Vagina (tissue), 2 donors: ENCODE data around the gene DAB1. TPM values are rescaled to one million over a fixed set of nuclear protein-coding genes. Genes with fewer than 3 reads are reported as not detected.

Source experiments
- DNase-seq, 2 donors: peaks; one replicate each; pipeline ENCODE4 v3.0.0-alpha.2; 2017; ENCODE audit errors: extremely low spot score in 2 of 2
- H3K27ac ChIP-seq: fragments of 200-600 bp; sonication (generic); one replicate; pipeline ENCODE4 v1.5.1; 2019
- H3K27me3 ChIP-seq: fragments of 200-600 bp; sonication (generic); one replicate; pipeline ENCODE4 v1.5.1; 2019
- H3K36me3 ChIP-seq, 2 donors: fragments of 200-600 bp; sonication (generic); one replicate each; pipeline ENCODE4 v1.5.1; 2017 to 2019
- H3K4me1 ChIP-seq: fragments of 200-600 bp; sonication (generic); one replicate; pipeline ENCODE4 v1.5.1; 2019
- H3K4me3 ChIP-seq, 2 donors: fragments of 200-600 bp; sonication (generic); 1 replicate in 1 of 2; 2 replicates in 1 of 2; pipeline ENCODE4 v1.5.1; 2016 to 2019
- H3K9me3 ChIP-seq: fragments of 200-600 bp; sonication (generic); one replicate; pipeline ENCODE4 v1.5.1; 2019
- POLR2A ChIP-seq, 2 donors: fragments of 450-650 bp; IDR thresholded peaks; one replicate each; pipeline ENCODE4 v1.6.1; 2017; ENCODE audit warnings: antibody characterized with exemption in 2 of 2, mild to moderate bottlenecking in 2 of 2, moderate library complexity in 2 of 2
- POLR2AphosphoS5 ChIP-seq, 2 donors: sonication (generic); formaldehyde crosslinking; IDR thresholded peaks; one replicate each; pipeline ENCODE4 v1.9.0; 2017; ENCODE audit warnings: antibody characterized with exemption in 2 of 2, mild to moderate bottlenecking in 2 of 2, low read depth in 1 of 2; ENCODE audit not compliant: insufficient read depth in 1 of 2
- intact Hi-C: fragments of 100-400 bp; cut with DNase I; formaldehyde crosslinking; loops from one replicate; pipeline ENCODE4 v1.15.1; 2023
- total RNA-seq: library from RNA; depleted of rRNA; stranded (reverse); fragments of >200 nt; gene quantifications from one replicate; pipeline ENCODE4 v1.2.3, GENCODE V29; 2016
- TF ChIP-seq, protein P1 (sequence below), 3 experiments: fragments of 450-650 bp in 2 of 3; fragments of 200-600 bp in 1 of 3; sonication (generic) in 1 of 3; IDR thresholded peaks; one replicate each; pipeline ENCODE4 v1.5.1; 2017 to 2019; ENCODE audit warnings: antibody characterized with exemption in 3 of 3, mild to moderate bottlenecking in 2 of 3, moderate library complexity in 2 of 3

DAB1 gene
- total RNA-seq, 1 donor from 2014 or later = 0.25 TPM

GRCh38 chr1:57309630-57310029 is 114.2 kb downstream of the DAB1 start:
- Histone ChIP-seq H3K4me3 (no peak overlapping the region), H3K36me3 (no peaks in the 10 kb centered on the region), H3K27ac (no peak overlapping the region), H3K27me3 (no peaks in the 10 kb centered on the region), H3K4me1 (no peaks in the 10 kb centered on the region), H3K9me3 (no peaks in the 10 kb centered on the region)
- no peak for TF ChIP-seq POLR2A (IDR thresholded peaks at IDR 0.05)
- TF ChIP-seq POLR2AphosphoS5 (IDR thresholded peaks at IDR 0.05; ENCODE audit: insufficient read depth in 1 of 2, low read depth in 1 of 2) = no peak
- TF ChIP-seq, protein P1, sequence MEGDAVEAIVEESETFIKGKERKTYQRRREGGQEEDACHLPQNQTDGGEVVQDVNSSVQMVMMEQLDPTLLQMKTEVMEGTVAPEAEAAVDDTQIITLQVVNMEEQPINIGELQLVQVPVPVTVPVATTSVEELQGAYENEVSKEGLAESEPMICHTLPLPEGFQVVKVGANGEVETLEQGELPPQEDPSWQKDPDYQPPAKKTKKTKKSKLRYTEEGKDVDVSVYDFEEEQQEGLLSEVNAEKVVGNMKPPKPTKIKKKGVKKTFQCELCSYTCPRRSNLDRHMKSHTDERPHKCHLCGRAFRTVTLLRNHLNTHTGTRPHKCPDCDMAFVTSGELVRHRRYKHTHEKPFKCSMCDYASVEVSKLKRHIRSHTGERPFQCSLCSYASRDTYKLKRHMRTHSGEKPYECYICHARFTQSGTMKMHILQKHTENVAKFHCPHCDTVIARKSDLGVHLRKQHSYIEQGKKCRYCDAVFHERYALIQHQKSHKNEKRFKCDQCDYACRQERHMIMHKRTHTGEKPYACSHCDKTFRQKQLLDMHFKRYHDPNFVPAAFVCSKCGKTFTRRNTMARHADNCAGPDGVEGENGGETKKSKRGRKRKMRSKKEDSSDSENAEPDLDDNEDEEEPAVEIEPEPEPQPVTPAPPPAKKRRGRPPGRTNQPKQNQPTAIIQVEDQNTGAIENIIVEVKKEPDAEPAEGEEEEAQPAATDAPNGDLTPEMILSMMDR (IDR thresholded peaks at IDR 0.05) = no peak
- no peak for DNase-seq
- intact Hi-C loops = no loop called here

DNA sequence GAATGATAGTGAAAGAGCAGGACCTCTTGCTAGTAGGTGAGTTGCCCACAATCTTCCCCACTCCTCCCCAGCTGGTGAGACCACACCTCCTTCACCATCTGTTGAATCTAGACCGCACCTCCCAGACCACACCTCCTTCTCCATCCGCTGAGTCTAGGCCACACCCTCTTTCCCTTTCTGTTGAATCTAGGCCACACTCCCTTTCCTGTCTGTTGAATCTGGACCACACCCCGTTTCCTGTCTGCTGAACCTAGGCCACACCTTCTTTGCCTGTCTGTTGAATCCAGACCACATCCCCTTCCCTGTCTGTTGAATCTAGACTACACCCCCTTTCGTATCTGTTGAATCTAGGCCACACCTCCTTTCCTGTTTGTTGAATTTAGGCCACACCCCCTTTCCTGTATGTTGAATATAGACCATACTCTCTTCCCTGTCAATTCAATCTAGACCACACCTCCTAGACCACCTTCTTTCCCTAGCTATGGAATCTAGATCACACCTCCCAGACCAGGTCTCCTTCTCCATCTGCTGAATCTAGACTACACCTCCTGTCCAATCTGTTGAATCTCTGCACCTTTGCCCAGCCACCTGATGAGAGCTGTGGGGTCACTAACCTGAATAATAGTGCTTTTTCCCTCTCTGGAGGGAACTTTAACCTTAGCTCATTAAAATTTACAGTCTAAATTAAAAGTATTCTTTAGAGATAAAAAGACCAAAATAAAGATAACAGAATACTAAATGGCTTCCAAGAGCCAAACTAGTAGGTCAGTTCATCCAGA is 116.3 kb downstream of the DAB1 start:
- no peaks in the 10 kb centered on the region for H3K9me3 ChIP-seq
- no peaks in the 10 kb centered on the region for H3K27me3 ChIP-seq
- DNase-seq = no peak
- H3K4me3 ChIP-seq = no peak overlapping the region
- no peaks in the 10 kb centered on the region for H3K36me3 ChIP-seq
- intact Hi-C loops = no loop called here
- TF ChIP-seq, protein P1 (IDR thresholded peaks at IDR 0.05) = no peak
- TF ChIP-seq POLR2A (IDR thresholded peaks at IDR 0.05) = no peak
- no peak for TF ChIP-seq POLR2AphosphoS5 (IDR thresholded peaks at IDR 0.05; ENCODE audit: insufficient read depth in 1 of 2, low read depth in 1 of 2)
- H3K4me1 ChIP-seq = no peaks in the 10 kb centered on the region
- no peak overlapping the region for H3K27ac ChIP-seq

DNA sequence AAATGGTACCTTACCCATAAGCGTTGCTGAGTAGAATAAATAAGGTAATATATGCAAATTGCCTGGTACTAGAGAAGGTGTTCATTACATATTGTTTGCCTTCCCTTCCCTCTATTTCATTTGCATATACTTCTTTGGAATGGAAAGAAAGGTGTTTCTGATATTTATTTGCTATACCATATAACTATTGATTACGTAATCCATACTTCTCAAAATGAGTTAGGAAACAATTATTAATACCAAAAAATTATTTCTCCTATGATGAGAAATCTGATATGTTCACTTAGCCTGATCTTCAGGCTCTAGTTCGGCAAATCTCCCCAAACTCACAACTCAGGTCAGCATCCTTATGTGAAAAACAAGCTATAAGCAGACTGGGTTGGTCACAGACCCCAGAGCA is 119.3 kb downstream of the DAB1 start:
- H3K4me3 ChIP-seq = no peak overlapping the region
- DNase-seq = no peak
- no peak overlapping the region for H3K27ac ChIP-seq
- H3K36me3 ChIP-seq = no peaks in the 10 kb centered on the region
- intact Hi-C loops = no loop called here
- no peaks in the 10 kb centered on the region for H3K9me3 ChIP-seq
- H3K4me1 ChIP-seq = no peaks in the 10 kb centered on the region
- no peak for TF ChIP-seq POLR2A (IDR thresholded peaks at IDR 0.05)
- TF ChIP-seq, protein P1 (IDR thresholded peaks at IDR 0.05) = no peak
- no peak for TF ChIP-seq POLR2AphosphoS5 (IDR thresholded peaks at IDR 0.05; ENCODE audit: insufficient read depth in 1 of 2, low read depth in 1 of 2)
- no peaks in the 10 kb centered on the region for H3K27me3 ChIP-seq

- no peak for DNase-seq
- Histone ChIP-seq H3K27ac (no peak overlapping the region), H3K4me1 (no peaks in the 10 kb centered on the region), H3K4me3 (no peak overlapping the region), H3K36me3 (no peaks in the 10 kb centered on the region), H3K27me3 (no peaks in the 10 kb centered on the region), H3K9me3 (no peaks in the 10 kb centered on the region)
- TF ChIP-seq, protein P1 (IDR thresholded peaks at IDR 0.05) = no peak
- TF ChIP-seq POLR2A (IDR thresholded peaks at IDR 0.05) = no peak
- TF ChIP-seq POLR2AphosphoS5 (IDR thresholded peaks at IDR 0.05; ENCODE audit: insufficient read depth in 1 of 2, low read depth in 1 of 2) = no peak
- intact Hi-C loops = no loop called here
Observed at GRCh38 chr1:57302812-57303596, 120.9 kb downstream of the DAB1 start.

- Histone ChIP-seq H3K27ac (no peak overlapping the region), H3K4me1 (no peaks in the 10 kb centered on the region), H3K9me3 (no peaks in the 10 kb centered on the region), H3K27me3 (no peaks in the 10 kb centered on the region), H3K36me3 (no peaks in the 10 kb centered on the region), H3K4me3 (no peak overlapping the region)
- intact Hi-C loops = no loop called here
- no peak for TF ChIP-seq POLR2AphosphoS5 (IDR thresholded peaks at IDR 0.05; ENCODE audit: insufficient read depth in 1 of 2, low read depth in 1 of 2)
- TF ChIP-seq, protein P1 (IDR thresholded peaks at IDR 0.05) = no peak
- DNase-seq = no peak
Observed at GRCh38 chr1:57300186-57300585, 123.7 kb downstream of the DAB1 start.
